Left renal pelvis (tissue), 4 donors: ENCODE data around the gene KCTD17. TPM values are rescaled to one million over a fixed set of nuclear protein-coding genes. Genes with fewer than 3 reads are reported as not detected.

Experiments
- DNase-seq, 4 donors: peaks; one replicate each; pipeline ENCODE4 v3.0.0-alpha.2; 2013; ENCODE audit warnings: low read depth in 4 of 4, low spot score in 3 of 4
- polyA plus RNA-seq, 4 donors: library from polyadenylated mRNA; unstranded; fragments of 120-200 nt; gene quantifications; one replicate each; pipeline ENCODE4 v1.2.1, GENCODE V29; 2013; ENCODE audit not compliant: insufficient read length in 4 of 4

Gene KCTD17
- polyA plus RNA-seq, 4 donors: 24.7 to 33.6 (median 25.4) TPM

DNA sequence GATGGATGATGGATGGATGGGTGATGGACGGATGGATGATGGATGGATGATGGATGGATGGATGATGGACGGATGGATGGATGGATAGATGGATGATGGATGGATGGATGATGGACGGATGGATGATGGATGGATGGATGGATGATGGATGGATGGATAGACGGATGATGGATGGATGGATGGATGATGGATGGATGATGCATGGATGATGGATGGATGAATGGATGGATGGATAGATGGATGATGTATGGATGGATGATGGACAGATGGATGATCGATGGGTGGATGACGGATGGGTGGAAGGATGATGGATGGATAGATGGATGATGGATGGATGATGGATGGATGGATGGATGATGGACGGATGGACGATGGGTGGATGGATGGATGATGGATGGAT is 21.1 kb downstream of the KCTD17 start:
- DNase-seq: no peak

DNA sequence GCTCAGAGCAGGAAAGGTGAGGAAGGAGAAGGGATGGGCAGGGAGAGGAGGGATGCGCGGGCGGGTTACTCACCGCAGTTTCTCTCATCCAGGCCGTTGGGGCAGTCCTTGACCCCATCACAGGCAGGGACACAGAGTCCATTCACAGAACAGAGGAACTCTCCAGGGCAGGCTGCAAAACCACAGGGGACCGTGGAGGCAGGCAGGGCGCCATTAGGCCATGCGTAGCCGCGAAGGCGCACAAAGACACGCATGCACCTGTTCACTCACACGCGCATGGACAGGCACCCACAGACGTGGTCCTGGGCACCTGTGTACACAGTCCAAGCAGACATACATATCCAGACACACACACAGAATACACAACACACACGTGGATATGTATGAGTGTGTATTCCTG is 23.0 kb downstream of the KCTD17 start:
- no peak for DNase-seq

DNA sequence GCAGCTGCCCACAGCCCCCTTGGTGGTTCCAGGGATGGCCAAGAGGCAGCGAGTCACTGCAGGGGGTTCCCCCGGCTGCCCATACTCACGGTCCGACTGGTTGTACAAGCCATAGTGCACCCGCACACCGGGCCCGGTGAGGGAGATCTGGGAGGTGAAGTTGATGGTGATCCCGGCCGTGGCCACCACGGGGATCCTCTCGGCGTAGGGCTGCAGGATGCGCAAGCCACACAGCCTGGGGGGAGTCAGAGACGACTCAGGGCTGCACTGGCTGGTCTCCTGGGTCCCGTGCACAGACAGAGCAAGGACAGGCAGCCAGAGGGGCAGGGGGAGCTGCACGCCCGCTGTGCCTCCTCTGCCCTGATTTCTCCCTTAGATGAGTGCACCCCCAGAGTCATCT is 23.5 kb downstream of the KCTD17 start:
- no peak for DNase-seq

DNA sequence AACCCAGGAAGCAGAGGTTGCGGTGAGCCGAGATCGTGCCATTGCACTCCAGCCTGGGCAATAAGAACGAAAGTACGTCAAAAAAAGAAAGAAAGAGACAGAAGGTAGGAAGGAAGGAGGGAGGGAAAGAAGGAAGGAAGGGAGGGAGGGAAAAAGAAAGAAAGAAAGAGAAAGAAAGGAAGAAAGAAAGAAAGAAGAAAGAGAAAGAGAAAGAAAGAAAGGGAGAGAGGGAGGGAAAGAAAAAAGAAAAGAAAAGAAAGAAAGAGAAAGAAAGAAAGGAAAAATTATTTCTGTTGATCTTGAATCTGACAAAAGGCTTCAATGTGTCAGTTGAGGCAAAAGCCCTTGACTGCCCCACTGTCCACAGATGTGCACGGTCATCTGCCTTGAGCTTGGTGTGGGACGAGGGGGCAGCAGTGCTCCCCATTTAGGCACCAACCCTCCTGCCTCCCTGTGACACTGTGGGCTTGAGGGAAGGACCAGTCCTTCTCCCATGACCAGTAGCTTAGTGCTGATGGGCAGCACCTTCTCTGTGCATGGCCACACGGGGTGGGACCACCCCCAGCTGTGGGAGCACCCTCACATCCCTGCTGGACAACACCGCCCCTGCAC is 24.4 kb downstream of the KCTD17 start:
- no peak for DNase-seq

DNA sequence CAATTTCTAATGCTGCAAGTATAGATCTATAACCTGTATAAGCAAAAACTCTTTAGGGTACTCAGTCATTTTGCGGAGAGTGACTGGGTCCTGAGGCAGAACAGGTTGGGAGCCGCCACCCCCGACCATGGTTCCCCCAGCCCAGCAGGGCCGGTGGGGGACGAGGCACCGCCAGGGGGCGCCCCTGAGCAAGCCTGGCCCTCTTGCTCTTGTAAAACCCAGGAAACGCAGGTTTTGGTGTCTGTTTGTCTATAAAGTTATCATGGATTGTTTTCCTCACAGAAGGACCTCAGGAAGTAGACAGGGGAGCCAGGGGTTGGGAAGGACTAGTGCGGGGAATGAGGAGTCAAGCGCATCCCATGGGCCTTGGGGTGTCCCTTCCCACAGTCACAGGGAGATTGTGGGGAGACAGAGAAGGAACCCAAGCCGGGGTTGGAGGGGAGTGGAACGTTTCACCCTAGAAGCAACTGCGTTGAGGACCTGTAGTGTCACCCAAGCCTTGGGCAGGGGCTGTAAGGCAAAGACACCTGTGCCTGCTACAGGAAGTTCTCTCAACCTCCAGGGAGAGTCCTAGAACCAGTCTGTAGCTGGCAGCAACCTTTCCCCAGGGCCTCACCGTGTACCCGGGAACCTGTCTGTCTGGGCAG is 26.4 kb downstream of the KCTD17 start:
- DNase-seq: no peak

DNA sequence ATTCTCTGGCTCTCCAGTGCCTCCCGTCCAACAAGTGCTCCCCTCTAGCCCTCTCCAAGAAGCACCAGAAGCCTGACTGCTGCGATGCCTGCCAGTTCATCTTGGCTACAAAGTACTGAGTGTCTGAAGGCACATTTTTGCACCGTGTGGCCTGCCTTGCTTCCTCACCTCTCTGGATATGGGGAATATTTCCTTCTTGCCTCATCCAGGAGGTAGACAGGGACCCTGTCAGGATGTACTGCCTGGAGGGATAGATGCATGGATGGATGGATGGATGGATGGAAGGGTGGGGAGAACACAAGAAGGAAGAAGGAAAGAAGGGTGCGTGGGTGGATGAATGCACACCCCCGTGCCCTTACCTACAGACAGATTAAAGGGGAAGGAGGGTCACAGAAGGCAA is 27.6 kb downstream of the KCTD17 start:
- no peak for DNase-seq

DNA sequence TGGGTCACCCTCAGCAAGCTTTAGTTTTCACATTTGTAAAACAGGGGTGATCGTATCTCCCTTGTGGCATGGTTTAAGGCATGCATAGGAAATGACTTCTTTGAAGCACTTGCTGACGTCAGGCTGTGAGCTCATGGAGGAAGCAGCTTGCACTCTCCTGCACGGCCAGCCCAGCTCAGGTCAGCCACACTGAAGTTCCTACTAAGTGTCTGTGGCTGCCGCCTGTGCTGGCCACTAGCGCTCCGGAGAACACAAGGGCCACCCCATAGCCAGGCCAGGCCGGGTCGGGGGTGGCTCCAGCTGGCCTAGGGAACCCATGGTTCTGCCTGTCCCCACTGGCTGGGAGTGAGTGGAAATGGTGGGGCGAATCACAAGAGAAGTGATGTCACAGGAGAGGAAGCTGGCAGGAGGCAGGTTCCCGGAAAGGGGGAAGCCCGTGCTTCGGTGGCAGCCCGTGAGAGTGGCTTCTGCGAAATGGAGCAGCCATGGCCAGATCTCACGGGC is 28.2 kb downstream of the KCTD17 start:
- no peak for DNase-seq

DNA sequence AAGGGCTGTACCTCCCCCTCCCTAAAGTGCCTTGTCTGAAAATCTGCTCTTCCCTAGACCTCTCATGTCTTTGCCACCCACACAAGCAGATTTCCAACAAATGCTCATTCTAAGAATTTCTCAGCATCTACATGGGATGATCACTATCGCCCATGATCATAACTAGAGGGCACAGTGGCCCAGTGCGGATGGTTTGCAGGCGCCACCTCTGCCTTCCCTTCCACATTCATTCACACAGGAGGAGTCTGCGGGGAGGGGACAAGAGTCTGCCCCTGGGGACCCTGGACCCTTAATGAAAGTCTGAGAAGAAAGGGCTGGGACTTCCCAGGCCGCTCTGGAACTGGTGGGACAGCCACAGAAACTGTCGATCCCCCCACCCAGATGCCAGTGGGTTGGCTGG is 28.9 kb downstream of the KCTD17 start:
- DNase-seq: no peak

DNA sequence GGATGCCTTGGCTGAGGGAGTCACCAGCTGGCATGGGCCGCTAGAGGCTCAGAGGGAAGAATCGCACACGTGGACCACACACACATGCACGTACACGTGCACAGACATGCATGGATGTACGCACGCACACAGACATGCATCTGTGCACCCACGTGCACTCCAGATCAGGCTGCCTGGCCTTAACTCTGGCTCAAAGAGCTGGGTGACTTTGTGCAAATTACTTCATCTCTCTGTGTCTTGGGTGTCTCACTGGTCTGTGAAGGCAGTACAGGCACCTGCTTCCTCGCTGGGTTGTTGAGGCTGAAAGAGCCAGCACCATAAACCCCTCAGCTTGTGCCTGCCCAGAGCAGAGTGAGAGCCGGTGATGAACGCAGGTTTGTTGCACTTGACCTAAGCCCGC is 29.3 kb downstream of the KCTD17 start:
- no peak for DNase-seq

DNA sequence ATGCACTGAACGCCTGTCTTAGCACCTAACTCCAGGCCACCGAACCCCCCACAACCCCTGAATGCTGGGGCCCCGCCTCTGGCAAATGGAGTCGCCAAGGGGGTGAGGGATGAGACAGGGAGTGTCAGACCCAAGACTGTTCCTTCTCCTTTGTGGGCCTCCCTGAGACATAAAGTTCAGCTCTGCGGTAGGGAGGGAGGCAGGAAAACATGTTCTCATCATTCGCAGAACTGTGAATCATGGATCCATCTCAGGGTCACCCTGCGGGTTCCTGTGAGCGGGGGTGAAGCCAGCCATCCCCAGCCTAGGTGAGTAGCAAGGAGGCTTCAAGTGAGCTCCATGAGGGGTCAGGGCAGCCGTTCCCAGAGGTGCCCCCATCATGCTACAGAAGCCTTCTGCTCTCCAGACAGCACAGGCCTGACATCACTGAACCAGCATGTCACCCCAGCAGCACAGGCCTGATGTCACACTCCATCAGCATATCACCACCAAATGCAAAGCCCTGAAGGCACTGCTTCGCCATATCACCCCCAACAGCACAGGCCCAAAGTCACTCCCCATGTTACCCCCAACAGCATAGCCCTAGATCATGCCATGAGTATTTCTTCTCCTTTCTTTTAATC is 30.8 kb downstream of the KCTD17 start:
- no peak for DNase-seq

DNA sequence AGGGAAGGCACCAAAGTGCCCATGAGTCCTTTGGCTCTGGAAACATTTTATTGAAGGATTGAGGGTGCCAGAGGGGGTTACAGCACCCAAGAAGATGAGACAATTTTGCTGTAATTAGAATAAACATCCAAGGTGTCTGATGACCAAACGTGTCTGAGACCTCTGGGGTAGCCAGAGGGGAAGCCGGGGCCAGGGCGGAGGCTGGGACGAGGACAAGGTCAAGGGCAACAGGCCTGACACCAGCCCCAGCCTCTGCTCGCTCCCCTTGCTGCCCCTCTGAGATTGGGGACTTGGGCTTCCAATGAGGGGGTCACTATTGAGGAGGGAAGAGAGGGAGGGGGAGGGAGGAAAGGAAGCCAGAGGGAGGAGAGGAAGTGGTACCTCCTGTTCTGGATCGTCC is 32.4 kb downstream of the KCTD17 start:
- no peak for DNase-seq

DNA sequence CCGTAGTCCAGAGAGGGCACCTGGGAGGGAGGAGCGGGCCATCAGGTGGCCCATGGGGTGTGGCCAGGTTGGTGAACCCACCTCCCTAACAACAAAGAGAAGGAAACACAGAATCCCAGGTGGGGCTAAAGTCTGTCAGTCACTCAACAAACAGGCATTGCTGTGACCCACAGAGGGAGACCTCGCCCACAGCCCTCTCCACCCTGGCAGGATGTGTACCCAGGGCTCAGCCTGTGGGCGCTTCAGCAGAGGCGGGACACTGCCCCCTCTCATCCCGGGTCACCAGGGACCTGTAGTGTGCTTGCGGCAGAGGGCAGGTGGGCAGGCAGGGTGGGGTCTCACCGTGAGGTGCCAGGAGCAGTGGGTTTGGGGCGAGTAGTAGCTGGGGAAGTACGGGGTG is 32.8 kb downstream of the KCTD17 start:
- no peak for DNase-seq

DNA sequence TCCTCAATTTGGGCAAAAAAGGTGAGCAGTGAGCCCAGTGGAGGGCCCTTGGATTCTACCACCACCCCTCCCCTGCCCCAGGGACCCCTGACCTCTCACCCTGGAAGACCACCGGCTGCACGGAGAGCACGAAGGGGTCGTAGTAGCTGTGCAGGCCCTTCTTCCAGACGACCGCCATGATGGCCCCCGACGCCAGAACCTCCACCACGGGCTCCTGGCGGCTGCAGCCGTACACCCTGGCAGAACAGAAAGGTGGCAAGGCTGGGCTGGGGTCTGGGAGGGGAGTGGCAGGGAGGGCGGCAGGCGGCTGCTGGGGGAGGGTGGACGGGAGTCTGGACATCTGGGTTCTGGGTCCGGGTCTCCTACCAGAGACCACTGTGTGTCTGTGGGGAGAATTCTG is 34.6 kb downstream of the KCTD17 start:
- no peak for DNase-seq

DNA sequence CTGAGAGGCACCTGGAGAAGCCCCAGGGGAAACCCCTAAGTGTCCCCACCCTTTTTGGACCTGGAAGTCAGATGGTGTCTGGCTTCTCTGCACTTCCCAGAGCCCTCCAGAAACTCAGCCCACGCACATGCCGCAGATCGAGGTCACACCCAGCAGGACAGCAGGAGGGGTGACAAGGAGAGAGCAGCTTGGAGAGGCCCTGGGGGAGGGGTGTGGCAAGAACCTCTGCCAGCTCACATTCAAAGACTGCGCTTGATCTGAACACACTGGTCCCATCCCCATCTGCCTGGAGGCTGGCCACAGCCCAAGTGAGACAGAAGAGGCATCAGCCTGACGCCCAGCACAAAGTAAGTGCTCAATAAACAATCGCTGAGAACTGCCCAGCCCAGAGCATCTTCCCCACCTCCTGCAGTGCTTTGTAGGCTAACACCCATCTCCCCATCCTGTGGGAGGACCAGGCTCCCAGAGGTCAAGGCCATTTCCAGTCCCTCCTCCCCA is 36.6 kb downstream of the KCTD17 start:
- DNase-seq: no peak

DNA sequence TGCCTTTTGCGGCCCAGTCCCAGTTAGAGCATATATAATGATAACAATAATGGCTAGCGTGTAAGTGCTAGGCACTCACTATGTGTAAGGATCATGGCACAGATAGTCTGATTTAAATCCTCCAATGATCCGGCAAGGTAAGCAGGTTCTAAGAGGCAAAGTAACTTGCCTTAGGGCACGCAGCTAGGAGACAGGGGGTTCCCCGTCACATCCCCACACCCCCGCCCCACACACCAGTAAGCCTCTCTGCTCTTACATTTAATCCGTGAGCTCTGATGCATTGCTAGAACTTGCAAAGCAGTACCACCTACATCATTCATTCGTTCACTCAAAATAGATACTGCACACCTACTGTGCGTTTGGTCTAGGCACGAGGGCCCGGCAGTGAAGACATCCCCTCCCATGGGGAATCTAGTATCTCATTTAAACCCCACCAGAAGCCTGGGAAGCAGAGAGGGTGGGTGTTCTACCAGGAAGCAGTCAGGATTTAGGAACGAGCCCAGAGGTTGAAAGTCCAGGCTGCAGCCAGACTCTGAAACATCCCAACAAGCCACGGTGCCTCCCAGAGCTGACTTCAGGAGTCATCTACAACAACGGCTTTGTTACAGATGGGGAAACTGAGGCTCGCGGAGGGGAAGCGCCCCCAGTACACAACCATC is 37.3 kb downstream of the KCTD17 start:
- no peak for DNase-seq

DNA sequence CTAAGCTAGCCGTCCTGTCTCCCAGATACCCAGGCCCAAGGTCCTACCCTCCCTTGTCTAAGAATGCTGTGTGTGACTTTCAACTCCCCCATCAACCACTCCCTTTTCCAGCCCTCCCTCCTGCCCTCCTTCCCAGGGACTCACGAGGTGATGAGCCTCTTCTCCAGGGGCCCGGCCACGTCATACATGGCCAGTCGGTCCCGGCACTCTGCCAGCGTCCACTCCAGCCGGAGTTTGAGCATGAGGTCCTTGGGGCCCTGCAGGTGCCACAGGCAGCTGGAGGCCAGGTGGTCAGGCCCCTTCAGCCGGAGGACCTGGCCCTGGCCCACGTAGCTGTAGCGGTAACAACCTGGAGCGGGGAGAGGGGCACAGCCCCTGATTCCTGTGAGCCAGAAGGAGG is 37.9 kb downstream of the KCTD17 start:
- no peak for DNase-seq

DNA sequence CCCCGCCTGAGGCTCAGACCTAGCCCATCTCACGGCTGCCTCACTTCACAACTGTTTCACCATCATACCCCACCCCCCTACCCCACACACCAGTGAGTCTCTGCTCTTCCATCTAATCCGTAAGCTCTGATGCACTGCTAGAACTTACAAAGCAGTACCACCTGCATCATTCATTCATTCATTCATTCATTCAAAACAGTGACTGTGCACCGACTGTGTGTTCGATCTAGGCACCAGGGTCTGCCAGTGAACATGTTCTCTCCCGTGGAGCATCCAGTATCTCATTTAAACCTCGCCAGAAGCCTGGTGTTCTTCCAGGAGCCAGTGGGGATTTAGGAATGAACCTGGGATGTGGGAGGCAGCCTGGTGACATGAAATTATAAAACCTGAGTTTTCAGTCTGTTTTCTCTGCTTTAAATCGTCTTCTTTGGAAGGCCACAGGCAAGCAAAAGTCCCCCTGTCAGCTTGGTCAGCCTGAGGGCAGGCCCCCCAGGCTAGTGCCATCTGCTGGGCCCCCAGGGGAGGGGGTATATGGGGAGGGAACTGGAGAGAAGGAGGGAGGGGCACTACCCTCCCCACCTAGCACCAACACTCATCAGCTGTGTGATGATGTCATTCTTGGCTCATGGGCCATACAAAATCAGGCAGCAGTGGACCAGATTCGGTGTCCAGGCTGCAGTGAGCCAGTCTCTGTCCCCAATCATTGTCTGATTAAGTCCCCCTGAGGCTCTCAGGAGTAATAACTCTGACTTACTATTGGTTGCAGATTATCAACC is 39.6 kb downstream of the KCTD17 start:
- DNase-seq: no peak

DNA sequence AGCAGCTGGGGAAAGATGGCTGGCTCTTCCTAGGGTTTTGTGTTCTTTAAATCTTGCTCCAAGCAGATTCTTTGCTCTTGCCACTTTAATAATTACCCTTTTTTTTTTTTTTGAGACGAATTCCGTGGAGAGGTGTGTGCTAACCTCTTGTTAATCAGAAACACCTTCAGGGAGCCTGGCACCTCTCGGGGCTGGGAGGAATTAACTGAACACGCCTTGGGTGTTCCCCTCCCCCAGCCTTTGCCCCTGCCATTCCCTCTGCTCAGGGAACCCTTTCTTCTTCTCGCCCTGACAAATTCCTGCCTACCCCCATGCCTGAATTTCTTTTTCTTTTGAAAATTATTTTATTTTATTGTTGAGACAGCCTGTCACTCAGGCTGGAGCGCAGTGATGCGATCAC is 40.5 kb downstream of the KCTD17 start:
- DNase-seq: no peak

DNA sequence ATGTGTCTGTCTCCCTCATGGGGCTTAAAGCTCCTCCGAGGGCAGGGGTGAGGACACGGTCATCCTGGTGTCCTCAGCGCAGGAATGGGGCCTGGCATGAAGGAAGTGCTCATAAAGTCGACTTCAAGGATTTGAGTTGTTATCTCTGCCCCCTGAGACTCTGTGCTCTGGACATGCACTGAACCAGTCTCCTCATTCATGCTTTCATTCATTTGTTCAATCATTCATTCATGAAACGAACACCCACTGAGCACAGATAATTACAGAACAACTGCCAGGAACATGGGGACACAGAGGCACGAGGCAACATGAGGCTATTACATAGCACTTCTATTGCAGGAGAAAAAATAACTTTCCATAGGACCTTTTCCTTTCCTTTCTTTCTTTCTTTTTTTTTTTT is 41.5 kb downstream of the KCTD17 start:
- no peak for DNase-seq

DNA sequence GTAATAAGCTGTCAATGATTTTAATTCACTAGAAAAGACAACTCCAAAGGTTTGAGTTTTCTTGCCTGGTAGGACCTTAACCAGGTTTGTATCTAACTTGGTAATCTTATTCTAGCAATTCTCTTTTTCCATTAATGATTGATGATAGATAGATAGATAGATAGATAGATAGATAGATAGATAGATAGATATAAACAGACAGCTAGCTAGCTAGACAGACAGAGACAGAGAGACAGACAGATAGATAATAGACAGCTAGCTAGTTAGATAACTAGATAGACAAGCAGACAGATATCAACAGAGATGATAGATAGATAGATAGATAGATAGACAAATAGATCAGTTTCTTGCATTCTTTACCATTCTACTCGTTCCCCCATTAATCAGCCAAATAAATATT is 42.7 kb downstream of the KCTD17 start:
- DNase-seq: no peak

DNA sequence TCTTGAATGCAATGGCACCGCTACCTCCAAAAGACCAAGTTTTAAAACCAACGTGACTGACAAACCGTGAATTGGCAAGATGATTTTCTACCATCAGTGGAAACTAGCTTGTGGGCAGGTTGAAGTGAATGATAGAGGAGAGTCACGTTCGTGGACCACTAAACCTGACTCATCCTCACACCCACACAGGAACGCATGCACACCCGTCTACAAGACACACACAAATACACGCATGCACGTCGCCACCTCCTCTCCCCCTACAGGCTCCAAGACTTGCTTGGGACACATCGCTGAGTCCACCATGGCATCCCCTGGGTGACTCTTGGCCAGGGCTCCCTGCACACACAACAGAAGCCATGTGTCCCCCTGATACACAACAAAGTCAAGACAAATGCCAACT is 43.6 kb downstream of the KCTD17 start:
- no peak for DNase-seq
